ENCODE results near the gene ADGRL1. TPM values are rescaled to one million over a fixed set of nuclear protein-coding genes. Genes with fewer than 3 reads are reported as not detected.
A peak's percentile ranks its signal among the peaks of the same experiment; 100 is the strongest.

The ADGRL1 gene
- total and polyA plus RNA-seq, 8 donors = 26.4 to 53.5 (median 35.7) TPM

- no peaks in the 10 kb centered on the region for H3K27me3 ChIP-seq
- DNase-seq (no peak), ATAC-seq (no peak)
- intact Hi-C loops (cut with DNase I) = no loop called here
- H3K4me3 ChIP-seq = no peak overlapping the region
- H3K36me3 ChIP-seq = peaks cover 0 to 3% of the 10 kb centered on the region in 2 donors
- H3K27ac ChIP-seq = peak overlapping the region; percentile 17 to 88
- peaks cover 37 to 64% of the 10 kb centered on the region in 2 donors for H3K4me1 ChIP-seq
- TF ChIP-seq CTCF (IDR thresholded peaks at IDR 0.05) = no peak
- H3K9me3 ChIP-seq = no peaks in the 10 kb centered on the region
Observed at GRCh38 chr19:14114439-14114838, 91.5 kb downstream of the ADGRL1 start.

GRCh38 chr19:14113762-14114414, 92.1 kb downstream of the ADGRL1 start:
- H3K27ac ChIP-seq = peak overlapping the region; percentile 65 to 88
- peaks cover 33 to 59% of the 10 kb centered on the region in 2 donors for H3K4me1 ChIP-seq

GRCh38 chr19:14112809-14113385, 93.1 kb downstream of the ADGRL1 start:
- ATAC-seq (no peak), DNase-seq (no peak)
- H3K4me3 ChIP-seq = peak overlapping the region in 1 of 2 donors; percentile 0
- H3K27ac ChIP-seq = peak overlapping the region; percentile 65 to 88
- H3K36me3 ChIP-seq = peaks cover 0 to 10% of the 10 kb centered on the region in 2 donors
- peaks cover 30 to 51% of the 10 kb centered on the region in 2 donors for H3K4me1 ChIP-seq
- no peaks in the 10 kb centered on the region for H3K27me3 ChIP-seq
- TF ChIP-seq CTCF (IDR thresholded peaks at IDR 0.05) = no peak
- intact Hi-C loops (cut with DNase I) = no loop called here
- H3K9me3 ChIP-seq = no peaks in the 10 kb centered on the region

More at GRCh38 chr19:14113762-14114414, 92.1 kb downstream of the ADGRL1 start:
- intact Hi-C loops (cut with DNase I) = no loop called here
- peak in 1 of 2 donors; percentile 32 for TF ChIP-seq CTCF (IDR thresholded peaks at IDR 0.05)
- no peak for ATAC-seq
- peak in 1 of 4 donors; percentile 88 for DNase-seq
- Histone ChIP-seq H3K9me3 (no peaks in the 10 kb centered on the region), H3K4me3 (no peak overlapping the region), H3K27me3 (no peaks in the 10 kb centered on the region), H3K36me3 (peaks cover 0 to 7% of the 10 kb centered on the region in 2 donors)

- intact Hi-C loops (cut with DNase I) = no loop called here
- Histone ChIP-seq H3K4me1 (peaks cover 30 to 51% of the 10 kb centered on the region in 2 donors), H3K36me3 (peaks cover 0 to 16% of the 10 kb centered on the region in 2 donors), H3K27ac (peak overlapping the region; percentile 65 to 88), H3K9me3 (no peaks in the 10 kb centered on the region), H3K4me3 (peak overlapping the region in 1 of 2 donors; percentile 0), H3K27me3 (no peaks in the 10 kb centered on the region)
- peak; percentile 15 for ATAC-seq
- peak in 1 of 4 donors; percentile 53 for DNase-seq
- TF ChIP-seq CTCF (IDR thresholded peaks at IDR 0.05) = no peak
Observed at GRCh38 chr19:14112051-14112808, 93.7 kb downstream of the ADGRL1 start.

- TF ChIP-seq CTCF (IDR thresholded peaks at IDR 0.05) = no peak
- peaks cover 29 to 48% of the 10 kb centered on the region in 2 donors for H3K4me1 ChIP-seq
- DNase-seq (no peak), ATAC-seq (no peak)
- no peak overlapping the region for H3K4me3 ChIP-seq
- peaks cover 0 to 23% of the 10 kb centered on the region in 2 donors for H3K36me3 ChIP-seq
- no peak overlapping the region for H3K27ac ChIP-seq
- H3K27me3 ChIP-seq = no peaks in the 10 kb centered on the region
- no peaks in the 10 kb centered on the region for H3K9me3 ChIP-seq
- intact Hi-C loops (cut with DNase I) = no loop called here
Observed at GRCh38 chr19:14111486-14111885, 94.5 kb downstream of the ADGRL1 start.
